GM21381 (cell line): ENCODE data around the gene LBH.

Source experiments
- ATAC-seq: cut with Tn5 transposase; IDR thresholded peaks from one replicate; pipeline ENCODE4 v1.9.1; 2021; ENCODE audit warnings: mild to moderate bottlenecking, moderate library complexity; ENCODE audit not compliant: unreplicated experiment

LBH gene

GRCh38 chr2:30300456-30301221 is 69.3 kb downstream of the LBH start:
- no peak for ATAC-seq

DNA sequence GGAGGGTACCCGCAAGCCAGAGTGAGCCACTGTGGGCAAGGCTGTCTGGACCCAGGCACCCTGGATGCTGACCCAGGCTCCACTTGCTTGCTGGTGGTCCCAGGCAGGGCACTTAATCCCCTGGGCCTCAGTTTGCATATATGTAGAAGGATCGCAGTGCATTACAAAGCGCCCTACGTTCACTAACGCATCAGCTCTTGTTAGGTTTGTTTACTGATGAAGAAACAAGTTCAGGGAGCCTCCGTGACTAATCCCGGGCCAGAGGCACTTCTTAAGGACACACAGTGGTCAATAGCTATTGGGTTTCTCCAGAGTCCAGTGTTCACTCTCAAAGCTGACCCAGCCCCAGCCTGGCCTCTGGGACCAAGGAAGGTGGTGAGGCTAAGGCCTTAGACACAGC is 70.2 kb downstream of the LBH start:
- no peak for ATAC-seq

DNA sequence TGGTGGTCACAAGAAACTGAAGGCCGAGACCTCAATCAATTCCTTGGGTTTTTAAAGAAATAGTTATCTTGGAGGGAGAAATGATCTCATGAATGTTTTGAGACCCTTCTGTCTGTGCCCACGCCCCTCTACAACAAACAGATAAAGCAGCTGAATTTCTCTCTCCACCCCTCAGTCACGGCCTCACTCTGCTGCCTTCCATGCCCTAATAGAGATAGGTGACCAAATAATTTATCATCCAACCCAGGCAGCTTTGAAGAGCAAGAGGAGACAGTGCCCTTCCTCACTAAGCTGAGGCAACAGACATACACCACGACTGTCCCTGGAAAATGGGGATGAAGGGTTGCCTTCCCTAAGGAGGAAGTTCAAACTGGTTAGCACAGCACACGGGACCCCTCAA is 71.2 kb downstream of the LBH start:
- ATAC-seq = no peak

- no peak for ATAC-seq
Observed at GRCh38 chr2:30303095-30303494, 71.8 kb downstream of the LBH start.

DNA sequence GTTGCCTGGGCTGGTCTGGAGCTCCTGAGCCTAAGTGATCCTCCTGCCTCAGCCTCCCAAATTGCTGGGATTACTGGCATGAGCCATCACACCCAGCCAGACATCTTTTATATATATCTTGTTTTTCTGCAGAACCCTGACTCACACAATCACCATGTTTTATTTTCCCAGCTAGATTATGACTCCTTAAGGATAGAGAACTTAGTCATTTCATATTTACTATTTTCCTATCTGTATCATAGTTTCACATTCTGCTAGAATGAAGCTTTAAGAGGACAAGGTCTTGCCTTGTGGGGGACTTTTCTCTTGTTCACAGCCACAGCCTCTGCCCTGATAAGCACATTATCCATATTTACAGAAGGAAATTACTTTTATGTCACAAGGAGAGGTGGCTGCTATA is 73.9 kb downstream of the LBH start:
- ATAC-seq = no peak

- no peak for ATAC-seq
Observed at GRCh38 chr2:30306522-30306921, 75.2 kb downstream of the LBH start.

GRCh38 chr2:30308280-30308679 is 76.9 kb downstream of the LBH start:
- no peak for ATAC-seq
